Panc1 (cell line): ENCODE measurements around the gene CCNYL1. TPM values are rescaled to one million over a fixed set of nuclear protein-coding genes. Genes with fewer than 3 reads are reported as not detected.
"Not testable (repeated sequence)": the region's sequence is repeated elsewhere in the genome, so short reads cannot be mapped to it uniquely, and the experiment has no call there.

Experiments used
- ATAC-seq: fragments of 200-7000 bp; cut with Tn5 transposase; 2 replicates; pipeline ENCODE4 v1.9.1; 2020; ENCODE audit warnings: mild to moderate bottlenecking, moderate library complexity
- BruUV-seq: library from RNA; stranded (reverse); fragments of 400-500 nt; replicated peaks from 2 replicates; lab custom pipeline; 2021; lab: Mats Ljungman, UMichigan
- CTCF ChIA-PET: fragments of 300-600 bp; sonication (Branson Sonifier 250); formaldehyde crosslinking; loops from one replicate; lab custom pipeline; 2022; ENCODE audit warnings: antibody characterized with exemption; lab: Charles Lee
- POLR2A ChIA-PET: fragments of 300-600 bp; sonication (Branson Sonifier 250); formaldehyde crosslinking; loops from one replicate; lab custom pipeline; 2022; ENCODE audit warnings: antibody characterized with exemption; lab: Charles Lee
- DNase-seq: peaks from one replicate; pipeline ENCODE4 v3.0.0-alpha.2; 2010; ENCODE audit warnings: low read depth, low spot score
- H3K27ac ChIP-seq: 2 replicates; pipeline ENCODE4 v1.5.1; 2011; ENCODE audit warnings: mild to moderate bottlenecking, low read length, inconsistent platforms
- H3K27me3 ChIP-seq: fragments of 200-500 bp; sonication (Bioruptor generic); 2 replicates; pipeline ENCODE4 v1.6.0; 2014; ENCODE audit warnings: low read length, inconsistent platforms; ENCODE audit not compliant: control insufficient read depth, insufficient read depth
- H3K36me3 ChIP-seq: fragments of 200-500 bp; sonication (Bioruptor generic); 2 replicates; pipeline ENCODE4 v1.5.1; 2014; ENCODE audit warnings: inconsistent platforms, mild to moderate bottlenecking, low read length, moderate library complexity; ENCODE audit not compliant: control insufficient read depth, insufficient read depth
- H3K4me1 ChIP-seq: 2 replicates; pipeline ENCODE4 v1.5.1; 2011; ENCODE audit warnings: inconsistent platforms, mild to moderate bottlenecking, low read length, moderate library complexity; ENCODE audit not compliant: control insufficient read depth, insufficient read depth
- H3K4me3 ChIP-seq, 2 experiments: 2 replicates each; pipeline ENCODE4 v1.5.1; 2011 to 2012; ENCODE audit warnings: low read depth in 2 of 2, low read length in 2 of 2, mild to moderate bottlenecking in 2 of 2, inconsistent platforms in 1 of 2, moderate library complexity in 1 of 2
- H3K9me3 ChIP-seq: fragments of 200-500 bp; sonication (Bioruptor generic); 2 replicates; pipeline ENCODE4 v1.5.1; 2014; ENCODE audit warnings: low read depth, mild to moderate bottlenecking, inconsistent platforms, low read length, moderate library complexity; ENCODE audit not compliant: control insufficient read depth, insufficient read depth
- CTCF ChIP-seq: fragments of 450-650 bp; IDR thresholded peaks from 2 replicates; pipeline ENCODE4 v1.5.1; 2017; ENCODE audit warnings: mild to moderate bottlenecking
- POLR2AphosphoS5 ChIP-seq: IDR thresholded peaks from 2 replicates; pipeline ENCODE4 v1.6.1; 2012; ENCODE audit warnings: mild to moderate bottlenecking, low read depth, low read length, moderate library complexity
- REST ChIP-seq, 2 experiments: IDR thresholded peaks; 2 replicates each; pipeline ENCODE4 v1.6.1; 2011 to 2012; ENCODE audit warnings: low read depth in 2 of 2, control low read depth in 1 of 2, low read length in 1 of 2, mild to moderate bottlenecking in 1 of 2, moderate library complexity in 1 of 2; ENCODE audit not compliant: insufficient read depth in 1 of 2
- SIN3A ChIP-seq: IDR thresholded peaks from 2 replicates; pipeline ENCODE4 v1.6.1; 2012; ENCODE audit warnings: low read depth, mild to moderate bottlenecking, low read length, moderate library complexity, borderline replicate concordance; ENCODE audit not compliant: insufficient read depth
- TCF7L2 ChIP-seq: IDR thresholded peaks from 2 replicates; pipeline ENCODE4 v1.6.1; 2011; ENCODE audit warnings: mild to moderate bottlenecking, low read depth, low read length, inconsistent platforms
- in situ Hi-C: cut with HindIII; loops from 2 replicates; pipeline ENCODE4 v1.10.0; 2016; ENCODE audit warnings: low sequenced_read_pairs, low pct_unique_long_range_greater_than_20kb
- intact Hi-C: fragments of 100-400 bp; cut with micrococcal nuclease; formaldehyde crosslinking; loops from one replicate; pipeline ENCODE4 v1.10.0; 2022; ENCODE audit not compliant: unreplicated experiment
- total RNA-seq: library from RNA; stranded (reverse); gene quantifications from one replicate; pipeline ENCODE4 v1.2.1, GENCODE V29; 2021; ENCODE audit not compliant: unreplicated experiment

Gene CCNYL1
- total RNA-seq, 1 experiment from 2014 or later = 31.4 TPM

GRCh38 chr2:207719008-207719407 is 7.6 kb downstream of the CCNYL1 start:
- H3K4me1 ChIP-seq = peaks cover 9% of the 10 kb centered on the region; the same call in 1 of the 2 replicates
- no peaks in the 10 kb centered on the region for H3K36me3 ChIP-seq
- TF ChIP-seq POLR2AphosphoS5 = no peak
- TF ChIP-seq SIN3A = no peak
- TF ChIP-seq CTCF = no peak
- no peak for TF ChIP-seq TCF7L2
- TF ChIP-seq REST (IDR thresholded peaks at IDR 0.05; ENCODE audit: insufficient read depth in 1 of 2, low read depth in 2 of 2, low read length in 1 of 2) = no peak
- DNase-seq (no peak), ATAC-seq (no peak)
- BruUV-seq = no TSS peak
- no peak overlapping the region for H3K27ac ChIP-seq
- H3K4me3 ChIP-seq = no peak overlapping the region
- POLR2A ChIA-PET = interaction anchor here (0.6 kb wide), 1 partner anchor 11 kb away, joined by 4 read pairs; no protein-coding TSS in a partner anchor
- no peaks in the 10 kb centered on the region for H3K9me3 ChIP-seq
- CTCF ChIA-PET = interaction anchor here (0.6 kb wide), 1 partner anchor 1279 kb away, joined by 4 read pairs; no protein-coding TSS in a partner anchor
- in situ Hi-C loops = no loop called here
- H3K27me3 ChIP-seq = no peaks in the 10 kb centered on the region
- intact Hi-C loops = no loop called here

GRCh38 chr2:207719655-207720054 is 8.2 kb downstream of the CCNYL1 start:
- intact Hi-C loops = not testable (repeated sequence)

GRCh38 chr2:207720517-207721187 is 9.2 kb downstream of the CCNYL1 start:
- DNase-seq = no peak
- peaks cover 9% of the 10 kb centered on the region; the same call in 1 of the 2 replicates for H3K4me1 ChIP-seq
- 0 out of 2 replicates have a peak, but pooled peaks have one; percentile 20 for ATAC-seq
- ChIA-PET CTCF (interaction anchor here (0.7 kb wide), 1 partner anchor 226 kb away, joined by 12 read pairs; no protein-coding TSS in a partner anchor), POLR2A (no interaction called here)
- TF ChIP-seq TCF7L2 (no peak), POLR2AphosphoS5 (no peak), REST (IDR thresholded peaks at IDR 0.05; ENCODE audit: insufficient read depth in 1 of 2, low read depth in 2 of 2, low read length in 1 of 2) (no peak), CTCF (no peak), SIN3A (no peak)
- no peak overlapping the region for H3K4me3 ChIP-seq
- no peak overlapping the region for H3K27ac ChIP-seq
- in situ Hi-C loops = no loop called here
- intact Hi-C loops = no loop called here
- no peaks in the 10 kb centered on the region for H3K9me3 ChIP-seq
- no peaks in the 10 kb centered on the region for H3K36me3 ChIP-seq
- H3K27me3 ChIP-seq = no peaks in the 10 kb centered on the region
- no TSS peak for BruUV-seq

More at GRCh38 chr2:207719655-207720054, 8.2 kb downstream of the CCNYL1 start:
- CTCF ChIA-PET = interaction anchor here (0.6 kb wide), 1 partner anchor 759 kb away, joined by 3 read pairs; no protein-coding TSS in a partner anchor
- in situ Hi-C loops, H3K4me3 ChIP-seq, BruUV-seq, H3K4me1 ChIP-seq, H3K36me3 ChIP-seq, ATAC-seq, POLR2A ChIA-PET, H3K27me3 ChIP-seq, H3K27ac ChIP-seq, DNase-seq, H3K9me3 ChIP-seq: not testable (repeated sequence)
